ENCODE data around the gene SYTL3.

The SYTL3 gene

DNA sequence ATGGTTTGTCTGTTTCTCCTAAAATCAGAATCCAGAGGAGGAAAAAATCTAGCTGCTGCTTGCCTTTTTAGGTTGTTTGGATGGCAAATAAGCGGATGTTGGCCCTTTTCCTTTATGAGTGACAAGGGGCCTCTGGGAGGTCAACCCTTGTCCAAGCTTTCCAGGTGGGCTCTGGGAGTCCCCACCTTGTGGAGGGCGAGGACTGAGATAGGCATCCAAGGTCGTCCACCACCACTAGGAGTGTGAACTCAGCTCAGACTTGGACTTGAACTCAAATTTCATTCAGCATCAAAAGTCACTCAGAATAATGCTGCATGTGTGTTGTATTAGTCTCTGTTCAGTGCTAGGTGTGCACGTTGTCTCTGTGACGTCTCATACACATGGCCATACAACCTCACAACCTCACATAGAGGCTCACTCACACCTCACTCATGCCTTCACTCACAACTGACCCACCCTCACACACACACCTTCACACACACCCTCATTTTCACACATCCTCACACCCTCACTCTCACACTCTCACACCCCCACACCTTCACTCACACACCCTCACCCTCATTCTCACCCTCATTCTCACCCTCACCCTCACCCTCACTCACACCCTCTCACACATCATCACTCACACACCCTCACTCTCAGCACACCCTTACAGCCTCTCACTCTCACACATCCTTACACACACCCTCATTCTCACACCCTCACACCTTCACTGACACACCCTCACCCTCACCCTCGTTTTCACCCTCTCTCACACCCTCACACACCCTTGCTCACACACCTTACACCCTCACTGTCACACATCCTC, 23.3 kb upstream of the SYTL3 start:
- peaks cover 13% of the 10 kb centered on the region for H4K20me1 ChIP-seq (ENCODE audit: insufficient read depth, low read length, poor library complexity, severe bottlenecking)
- H3K9ac ChIP-seq (ENCODE audit: low read depth, low read length, poor library complexity, severe bottlenecking): no peak overlapping the region
- H3K79me2 ChIP-seq (ENCODE audit: insufficient read depth, low read length): no peaks in the 10 kb centered on the region
- no peak overlapping the region for H2AFZ ChIP-seq (ENCODE audit: low read length)
- H3K4me3 ChIP-seq (ENCODE audit: low read length, poor library complexity, severe bottlenecking): no peak overlapping the region
- no peak overlapping the region for H3K4me2 ChIP-seq (ENCODE audit: low read depth, low read length, poor library complexity, severe bottlenecking)
- H3K36me3 ChIP-seq (ENCODE audit: insufficient read depth, low read length): peaks cover 54% of the 10 kb centered on the region; the same call in 1 of the 2 replicates
- no peaks in the 10 kb centered on the region for H3F3A ChIP-seq (ENCODE audit: low read depth)
- H3K9me2 ChIP-seq (replicated peaks; ENCODE audit: low read depth, low read length): no peaks in the 10 kb centered on the region
- TF ChIP-seq, protein P1, sequence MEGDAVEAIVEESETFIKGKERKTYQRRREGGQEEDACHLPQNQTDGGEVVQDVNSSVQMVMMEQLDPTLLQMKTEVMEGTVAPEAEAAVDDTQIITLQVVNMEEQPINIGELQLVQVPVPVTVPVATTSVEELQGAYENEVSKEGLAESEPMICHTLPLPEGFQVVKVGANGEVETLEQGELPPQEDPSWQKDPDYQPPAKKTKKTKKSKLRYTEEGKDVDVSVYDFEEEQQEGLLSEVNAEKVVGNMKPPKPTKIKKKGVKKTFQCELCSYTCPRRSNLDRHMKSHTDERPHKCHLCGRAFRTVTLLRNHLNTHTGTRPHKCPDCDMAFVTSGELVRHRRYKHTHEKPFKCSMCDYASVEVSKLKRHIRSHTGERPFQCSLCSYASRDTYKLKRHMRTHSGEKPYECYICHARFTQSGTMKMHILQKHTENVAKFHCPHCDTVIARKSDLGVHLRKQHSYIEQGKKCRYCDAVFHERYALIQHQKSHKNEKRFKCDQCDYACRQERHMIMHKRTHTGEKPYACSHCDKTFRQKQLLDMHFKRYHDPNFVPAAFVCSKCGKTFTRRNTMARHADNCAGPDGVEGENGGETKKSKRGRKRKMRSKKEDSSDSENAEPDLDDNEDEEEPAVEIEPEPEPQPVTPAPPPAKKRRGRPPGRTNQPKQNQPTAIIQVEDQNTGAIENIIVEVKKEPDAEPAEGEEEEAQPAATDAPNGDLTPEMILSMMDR (conservative IDR thresholded peaks at IDR 0.05; ENCODE audit: low read length): no peak
- no peak for TF ChIP-seq EZH2phosphoT487 (IDR thresholded peaks at IDR 0.05; ENCODE audit: borderline replicate concordance)
- H3K9me3 ChIP-seq (ENCODE audit: insufficient read depth, low read depth, low read length): no peaks in the 10 kb centered on the region
- no peaks in the 10 kb centered on the region for H3K4me1 ChIP-seq (ENCODE audit: insufficient read depth, low read length, poor library complexity, severe bottlenecking)
- no peaks in the 10 kb centered on the region for H3K27me3 ChIP-seq (ENCODE audit: insufficient read depth, low read length, poor library complexity, severe bottlenecking)

DNA sequence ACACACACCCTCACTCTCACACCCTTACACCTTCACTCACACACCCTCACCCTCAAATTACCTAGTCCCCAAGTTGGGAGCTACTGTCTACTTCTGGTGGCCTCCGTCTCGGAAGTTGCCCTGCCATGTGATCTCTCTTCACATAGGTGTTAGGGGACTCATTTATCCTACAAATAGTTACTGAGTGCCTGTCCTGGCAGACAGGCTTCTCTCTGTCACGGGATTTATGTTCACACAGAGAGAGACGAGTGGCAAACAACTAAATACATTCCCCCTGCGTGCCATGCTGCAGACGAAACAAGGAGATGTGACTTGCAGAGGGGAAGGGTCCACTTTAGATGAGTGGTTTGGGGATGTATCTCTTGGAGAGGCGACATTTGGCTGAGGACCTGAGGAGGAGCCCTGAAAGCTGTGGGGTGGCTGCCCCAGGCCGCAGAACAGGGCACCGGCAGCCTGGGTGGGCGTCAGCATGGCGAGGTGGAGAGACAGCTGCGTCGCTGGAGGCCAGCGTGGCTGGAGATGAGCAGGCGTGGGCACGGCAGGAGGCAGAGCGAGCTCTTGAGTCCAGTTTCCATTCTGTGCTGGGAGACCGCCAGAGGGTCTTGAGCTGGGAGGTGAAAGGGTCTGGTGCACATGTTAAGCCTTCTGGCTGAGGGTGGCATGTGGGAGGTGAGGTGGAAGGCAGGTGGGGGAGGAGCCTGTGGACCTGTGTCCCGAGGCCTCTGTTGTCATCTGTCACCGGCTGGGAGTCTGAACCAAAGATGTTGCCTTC, 22.5 kb upstream of the SYTL3 start:
- H2AFZ ChIP-seq (ENCODE audit: low read length): no peak overlapping the region
- no peaks in the 10 kb centered on the region for H3K9me2 ChIP-seq (replicated peaks; ENCODE audit: low read depth, low read length)
- no peak overlapping the region for H3K4me3 ChIP-seq (ENCODE audit: low read length, poor library complexity, severe bottlenecking)
- H3K27me3 ChIP-seq (ENCODE audit: insufficient read depth, low read length, poor library complexity, severe bottlenecking): peaks cover 4% of the 10 kb centered on the region
- H3K4me2 ChIP-seq (ENCODE audit: low read depth, low read length, poor library complexity, severe bottlenecking): no peak overlapping the region
- H3K4me1 ChIP-seq (ENCODE audit: insufficient read depth, low read length, poor library complexity, severe bottlenecking): no peaks in the 10 kb centered on the region
- peaks cover 13% of the 10 kb centered on the region for H4K20me1 ChIP-seq (ENCODE audit: insufficient read depth, low read length, poor library complexity, severe bottlenecking)
- peaks cover 58% of the 10 kb centered on the region; the same call in 1 of the 2 replicates for H3K36me3 ChIP-seq (ENCODE audit: insufficient read depth, low read length)
- H3K9me3 ChIP-seq (ENCODE audit: insufficient read depth, low read depth, low read length): no peaks in the 10 kb centered on the region
- no peaks in the 10 kb centered on the region for H3F3A ChIP-seq (ENCODE audit: low read depth)
- H3K9ac ChIP-seq (ENCODE audit: low read depth, low read length, poor library complexity, severe bottlenecking): no peak overlapping the region
- no peaks in the 10 kb centered on the region for H3K79me2 ChIP-seq (ENCODE audit: insufficient read depth, low read length)
- TF ChIP-seq EZH2phosphoT487 (IDR thresholded peaks at IDR 0.05; ENCODE audit: borderline replicate concordance): no peak
- TF ChIP-seq, protein P1 (conservative IDR thresholded peaks at IDR 0.05; ENCODE audit: low read length): no peak

DNA sequence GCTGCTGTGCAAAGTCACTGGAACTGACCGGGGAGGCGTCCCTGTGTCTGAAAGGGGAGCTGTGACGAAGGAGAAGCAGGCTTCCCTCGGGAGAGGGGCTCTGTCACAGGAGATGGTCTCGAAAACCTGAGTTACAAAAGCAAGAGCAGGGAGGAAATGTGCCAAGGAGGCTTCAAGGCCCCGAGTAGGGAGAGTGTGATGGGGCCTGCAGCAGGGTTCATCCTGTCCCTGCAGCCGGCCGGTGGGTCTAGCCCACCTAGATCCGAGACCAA, 22.0 kb upstream of the SYTL3 start:
- no peak overlapping the region for H3K4me2 ChIP-seq (ENCODE audit: low read depth, low read length, poor library complexity, severe bottlenecking)
- TF ChIP-seq EZH2phosphoT487 (IDR thresholded peaks at IDR 0.05; ENCODE audit: borderline replicate concordance): no peak
- TF ChIP-seq, protein P1 (conservative IDR thresholded peaks at IDR 0.05; ENCODE audit: low read length): no peak
- no peak overlapping the region for H3K9ac ChIP-seq (ENCODE audit: low read depth, low read length, poor library complexity, severe bottlenecking)
- no peak overlapping the region for H3K4me3 ChIP-seq (ENCODE audit: low read length, poor library complexity, severe bottlenecking)
- no peaks in the 10 kb centered on the region for H3K9me3 ChIP-seq (ENCODE audit: insufficient read depth, low read depth, low read length)
- peaks cover 59% of the 10 kb centered on the region; the same call in 1 of the 2 replicates for H3K36me3 ChIP-seq (ENCODE audit: insufficient read depth, low read length)
- peaks cover 13% of the 10 kb centered on the region for H4K20me1 ChIP-seq (ENCODE audit: insufficient read depth, low read length, poor library complexity, severe bottlenecking)
- peaks cover 9% of the 10 kb centered on the region for H3K27me3 ChIP-seq (ENCODE audit: insufficient read depth, low read length, poor library complexity, severe bottlenecking)
- no peaks in the 10 kb centered on the region for H3K79me2 ChIP-seq (ENCODE audit: insufficient read depth, low read length)
- no peaks in the 10 kb centered on the region for H3F3A ChIP-seq (ENCODE audit: low read depth)
- no peaks in the 10 kb centered on the region for H3K9me2 ChIP-seq (replicated peaks; ENCODE audit: low read depth, low read length)
- H3K4me1 ChIP-seq (ENCODE audit: insufficient read depth, low read length, poor library complexity, severe bottlenecking): no peaks in the 10 kb centered on the region
- H2AFZ ChIP-seq (ENCODE audit: low read length): no peak overlapping the region
